Lung (tissue), 12 donors: ENCODE results near the gene NFASC. TPM values are rescaled to one million over a fixed set of nuclear protein-coding genes. Genes with fewer than 3 reads are reported as not detected.

Experiments
- ATAC-seq: fragments of 200-7000 bp; cut with Tn5 transposase; one replicate; pipeline ENCODE4 v1.9.1; 2020; ENCODE audit warnings: moderate number of reproducible peaks; ENCODE audit not compliant: insufficient read depth, low FRiP score
- DNase-seq, 3 donors: peaks; one replicate each; pipeline ENCODE4 v3.0.0-alpha.2; 2013 to 2017
- H3K27ac ChIP-seq, 2 donors: one replicate each; pipeline ENCODE4 v1.5.1; 2013; ENCODE audit warnings: mild to moderate bottlenecking in 2 of 2, moderate library complexity in 2 of 2, control low read depth in 1 of 2, inconsistent platforms in 1 of 2, low read depth in 1 of 2, low read length in 1 of 2
- H3K27me3 ChIP-seq, 3 donors: one replicate each; pipeline ENCODE4 v1.5.1; 2013; ENCODE audit warnings: low read length in 2 of 3; ENCODE audit not compliant: control insufficient read depth in 3 of 3, insufficient read depth in 3 of 3
- H3K36me3 ChIP-seq, 4 donors: one replicate each; pipeline ENCODE4 v1.5.1; 2013; ENCODE audit warnings: low read length in 4 of 4, mild to moderate bottlenecking in 1 of 4, moderate library complexity in 1 of 4; ENCODE audit not compliant: control insufficient read depth in 4 of 4, insufficient read depth in 4 of 4
- H3K4me1 ChIP-seq, 5 donors: one replicate each; pipeline ENCODE4 v1.5.1; 2013; ENCODE audit warnings: low read length in 5 of 5, mild to moderate bottlenecking in 2 of 5, moderate library complexity in 1 of 5; ENCODE audit not compliant: control insufficient read depth in 5 of 5, insufficient read depth in 5 of 5
- H3K4me3 ChIP-seq: one replicate; pipeline ENCODE4 v1.5.1; 2013; ENCODE audit warnings: mild to moderate bottlenecking, control low read depth, moderate library complexity
- H3K9ac ChIP-seq, 2 donors: one replicate each; pipeline ENCODE4 v1.5.1; 2013; ENCODE audit warnings: low read length in 2 of 2, control low read depth in 1 of 2; ENCODE audit not compliant: insufficient read depth in 1 of 2
- H3K9me3 ChIP-seq, 4 donors: one replicate each; pipeline ENCODE4 v1.5.1; 2013; ENCODE audit warnings: low read length in 3 of 4, mild to moderate bottlenecking in 1 of 4, moderate library complexity in 1 of 4; ENCODE audit not compliant: control insufficient read depth in 4 of 4, insufficient read depth in 3 of 4
- CTCF ChIP-seq: IDR thresholded peaks from 2 replicates; pipeline ENCODE4 v1.5.1; 2012; ENCODE audit warnings: mild to moderate bottlenecking; ENCODE audit errors: control extremely low read depth, extremely low read depth
- WGBS, 2 donors: extraction: QIAGEN DNeasy Blood & Tissue Kit; methylation state at CpG; one replicate each; pipeline ENCODE4 v1.1.7; 2013; 5-methylcytosine and 5-hydroxymethylcytosine counted together
- polyA plus RNA-seq, 2 donors: library from polyadenylated mRNA; stranded (reverse); fragments of 200-250 nt; gene quantifications; one replicate each; pipeline ENCODE4 v1.2.1, GENCODE V29; 2013
- total RNA-seq, 2 donors: library from RNA; depleted of rRNA in 1 of 2; stranded (reverse); fragments of >200 nt in 1 of 2; gene quantifications; one replicate each; pipeline ENCODE4 v1.2.1, GENCODE V29; 2014 to 2021
- donor health status: control.
- donor health status: control.
- donor health status: Bipolar disorder and iron deficiency.
- donor health status: healthy.
- donor health status: DM: yes; HTN: yes; CAD: no.

Gene NFASC
- total and polyA plus RNA-seq, 4 donors = 1.8 to 11.2 (median 3.8) TPM

GRCh38 chr1:205072286-205072685 lies 201.6 kb downstream of the NFASC start:
- no peak for DNase-seq
- 78 to 91% methylated on average over 9 of the region's 9 CpGs for WGBS, 2 donors
- no peak for TF ChIP-seq CTCF

More at GRCh38 chr1:205072286-205072685, 201.6 kb downstream of the NFASC start:
- no peak for ATAC-seq
- Histone ChIP-seq H3K36me3 (no peaks in the 10 kb centered on the region), H3K4me3 (no peak overlapping the region), H3K9me3 (no peaks in the 10 kb centered on the region), H3K9ac (no peak overlapping the region), H3K4me1 (peaks cover 0 to 9% (median 0%) of the 10 kb centered on the region in 5 donors), H3K27ac (no peak overlapping the region), H3K27me3 (no peaks in the 10 kb centered on the region)

Other genes starting within 250 kb of the NFASC start
- 1 to 10 TPM; 1.3 to 4.4 TPM for gene LRRN2, start 185.1 kb upstream of the NFASC start, total RNA-seq
- gene LRRN2, start 185.1 kb upstream of the NFASC start, polyA plus RNA-seq = 1 to 10 TPM in 1 of 2 donors, under 1 TPM in 1; 0.97 to 1.2 TPM
- gene CNTN2, start 172.3 kb downstream of the NFASC start, total RNA-seq = under 1 TPM; 0.06 to 0.48 TPM
- under 1 TPM; 0.01 to 0.08 TPM for gene CNTN2, start 172.3 kb downstream of the NFASC start, polyA plus RNA-seq
- 1 to 10 TPM; 1.5 to 2.6 TPM for gene TMEM81, start 213.6 kb downstream of the NFASC start, total RNA-seq
- 1 to 10 TPM; 1.5 to 2.5 TPM for gene TMEM81, start 213.6 kb downstream of the NFASC start, polyA plus RNA-seq